Stimulated activated CD8-positive, alpha-beta memory T cell treated with anti-CD3 and anti-CD28 coated beads, Interleukin-4, amount 100 ng/mL, for 1 hour (primary cell): Measurements from ENCODE around the gene AAR2.
A peak's percentile ranks its signal among the peaks of the same experiment; 100 is the strongest.

Source experiments
- DNase-seq, 2 donors: peaks; one replicate each; pipeline ENCODE4 v3.0.0-alpha.2; 2020; ENCODE audit warnings: low read depth in 2 of 2, low spot score in 1 of 2

AAR2 gene, protein sequence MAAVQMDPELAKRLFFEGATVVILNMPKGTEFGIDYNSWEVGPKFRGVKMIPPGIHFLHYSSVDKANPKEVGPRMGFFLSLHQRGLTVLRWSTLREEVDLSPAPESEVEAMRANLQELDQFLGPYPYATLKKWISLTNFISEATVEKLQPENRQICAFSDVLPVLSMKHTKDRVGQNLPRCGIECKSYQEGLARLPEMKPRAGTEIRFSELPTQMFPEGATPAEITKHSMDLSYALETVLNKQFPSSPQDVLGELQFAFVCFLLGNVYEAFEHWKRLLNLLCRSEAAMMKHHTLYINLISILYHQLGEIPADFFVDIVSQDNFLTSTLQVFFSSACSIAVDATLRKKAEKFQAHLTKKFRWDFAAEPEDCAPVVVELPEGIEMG

DNA sequence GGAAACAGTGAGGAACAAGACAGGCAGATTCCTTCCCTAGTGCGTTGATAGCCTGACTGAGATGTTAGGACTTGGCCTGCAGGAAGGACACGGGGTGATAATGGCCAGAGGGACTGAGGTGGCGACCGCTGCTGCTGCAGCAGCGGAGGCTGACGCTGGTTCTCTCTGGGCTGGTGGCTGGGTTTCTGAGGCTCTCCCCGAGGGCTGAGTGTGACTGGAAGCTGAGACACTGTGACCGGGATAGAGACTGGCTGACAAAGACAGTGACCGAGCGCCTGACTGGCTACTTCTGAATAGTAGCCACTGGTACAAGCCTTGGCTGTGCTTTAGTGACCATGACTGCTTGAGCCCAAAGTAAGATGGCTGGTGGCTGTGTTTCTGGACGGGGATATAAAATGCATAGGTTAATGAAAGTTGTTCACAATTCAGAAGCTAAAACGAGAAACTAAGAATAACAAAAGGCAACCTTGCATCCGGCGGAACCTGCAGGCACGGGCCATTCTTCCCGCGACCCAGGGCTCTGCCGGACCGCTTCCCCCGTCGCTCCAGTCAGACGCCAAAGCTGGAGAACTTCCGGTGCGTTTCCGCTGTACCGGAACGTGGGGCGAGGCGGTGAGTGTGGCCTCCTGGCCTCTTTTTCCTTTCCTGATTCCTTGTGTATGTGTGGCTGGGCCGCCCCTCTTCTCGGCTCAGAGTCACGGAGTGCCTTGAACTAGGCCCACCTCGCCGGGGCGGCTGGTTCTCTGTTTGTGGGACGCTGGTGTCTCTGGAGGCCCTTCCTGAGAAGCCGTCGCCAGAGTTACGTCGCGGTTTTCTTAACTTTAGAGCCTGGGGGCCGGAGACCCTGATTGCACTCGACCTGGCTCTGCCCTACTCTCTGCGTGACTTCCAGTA, at the start of gene AAR2:
AAR2 (plus strand) TSS at position 587 of the 894 bp plus-strand sequence. CDS start 3,391 bp downstream, outside the sequence.
- peak; percentile 41 to 60 for DNase-seq

DNA sequence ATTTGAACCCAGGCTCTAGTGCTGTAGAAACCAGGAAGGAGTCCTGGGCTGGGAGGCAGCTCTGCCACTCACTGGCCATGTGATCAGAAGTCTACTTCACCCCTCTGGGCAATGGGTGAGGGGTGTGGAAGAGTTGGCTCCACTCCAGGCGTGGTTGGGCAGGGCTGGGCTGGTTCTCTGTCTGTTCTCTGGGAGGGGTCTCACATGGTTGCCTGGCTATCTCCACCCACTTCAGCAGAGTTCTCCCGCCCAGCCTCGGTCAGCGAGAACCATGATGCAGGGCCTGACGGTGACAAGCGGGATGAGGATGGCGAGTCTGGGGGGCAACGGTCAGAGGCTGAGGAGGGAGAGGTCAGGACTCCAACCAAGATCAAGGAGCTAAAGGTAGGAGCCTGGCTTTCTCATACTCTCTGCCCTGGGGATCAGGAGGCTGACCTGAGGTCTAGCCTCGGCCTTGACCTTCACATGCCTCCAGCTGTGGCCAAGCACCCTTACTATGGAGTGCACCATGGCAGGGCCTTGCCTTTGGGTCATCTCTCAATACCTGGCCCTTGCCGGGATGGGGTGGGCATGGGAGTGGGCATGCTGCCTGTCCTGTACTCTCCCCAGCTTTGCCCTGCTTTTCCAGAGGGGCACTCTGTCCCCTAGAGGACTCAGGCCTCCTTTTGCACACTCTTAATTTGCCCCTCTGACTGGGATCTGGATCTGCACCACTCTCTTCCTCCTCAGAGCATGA, 42.1 kb upstream of the AAR2 start:
- no peak for DNase-seq

DNA sequence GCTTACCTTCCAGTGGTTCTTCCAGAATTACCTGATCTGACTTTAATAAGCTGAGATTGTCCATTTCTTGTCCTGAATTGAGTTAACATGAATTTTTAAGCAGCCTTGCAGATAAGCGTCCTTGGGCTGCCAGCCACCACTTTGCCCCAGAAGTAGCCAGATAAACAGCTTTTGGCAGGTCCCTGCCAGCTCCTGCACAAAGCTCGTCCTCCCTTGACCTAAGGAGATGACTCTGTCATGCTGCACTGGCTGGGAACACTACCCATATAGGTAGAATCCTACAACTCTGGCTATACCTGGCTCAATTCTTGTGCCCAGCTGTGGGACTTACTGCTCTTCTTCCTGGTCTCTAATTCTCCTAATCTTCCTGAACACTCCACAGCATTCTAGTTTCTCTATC, 39.6 kb upstream of the AAR2 start:
- DNase-seq = no peak

DNA sequence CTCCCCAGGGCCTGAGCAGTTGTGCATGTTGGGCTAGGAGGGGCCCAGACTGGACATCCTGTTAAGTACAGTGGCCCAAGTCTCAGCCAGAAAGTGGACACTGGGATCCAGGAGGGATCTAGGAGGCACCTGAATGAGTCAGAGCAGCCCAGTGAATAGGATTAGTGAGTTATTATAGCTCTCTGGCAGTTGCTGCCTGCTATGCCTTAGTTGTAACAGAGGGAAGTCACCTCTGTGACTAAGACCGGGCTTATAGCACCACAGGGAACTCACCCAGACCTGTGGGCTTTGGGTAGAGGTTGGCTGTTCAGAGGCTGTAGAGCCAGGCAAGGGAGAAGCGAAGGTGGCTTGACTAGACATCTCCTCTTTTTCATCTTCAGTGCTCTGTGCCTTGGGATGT, 39.0 kb upstream of the AAR2 start:
- DNase-seq = no peak

DNA sequence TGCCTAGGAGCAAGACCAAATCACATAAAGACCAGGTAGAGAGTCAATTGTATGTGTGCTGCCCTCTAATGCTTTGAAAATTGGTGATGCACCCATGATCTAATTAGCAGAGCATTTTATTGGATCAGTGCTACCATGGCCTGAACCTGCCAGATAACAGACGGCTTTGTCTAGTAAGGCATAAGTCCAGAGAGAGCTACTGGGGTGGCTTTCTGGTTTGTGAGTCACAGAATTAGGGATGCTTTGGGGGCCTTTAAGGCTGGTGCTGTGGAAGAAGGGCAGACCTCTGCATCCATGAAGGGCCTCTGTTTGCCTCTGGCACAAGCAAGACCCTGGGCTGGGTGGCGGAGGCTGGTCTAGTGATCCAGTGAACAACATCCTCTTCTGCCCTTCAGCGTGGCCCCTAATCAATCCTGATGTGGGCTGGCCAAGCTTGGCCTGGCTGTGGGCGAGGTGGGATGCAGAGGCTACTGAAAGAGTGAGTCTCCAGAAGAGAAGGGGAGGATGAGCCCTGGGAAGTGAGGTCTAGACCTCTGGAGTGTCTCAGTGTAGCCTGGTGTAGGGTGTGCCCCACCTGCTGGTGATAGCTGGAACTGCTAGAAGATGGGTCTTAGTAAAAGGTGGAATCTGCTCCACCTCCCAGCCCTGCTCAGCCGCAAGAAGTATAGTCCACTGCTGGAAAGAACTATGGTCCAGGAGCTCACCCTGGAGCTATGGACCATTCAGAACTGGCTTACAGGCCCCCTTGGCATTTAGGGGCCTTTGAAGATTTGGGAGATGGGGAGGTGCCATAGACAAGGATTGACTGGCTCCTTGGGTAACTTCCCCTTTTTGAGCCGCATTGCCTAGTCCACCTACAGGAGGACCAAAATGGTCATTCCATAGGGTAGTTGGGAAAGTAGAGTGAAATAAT, 36.7 kb upstream of the AAR2 start:
- DNase-seq = peak; percentile 56 to 57

GRCh38 chr20:36200451-36200850, 35.8 kb upstream of the AAR2 start:
- no peak for DNase-seq

DNA sequence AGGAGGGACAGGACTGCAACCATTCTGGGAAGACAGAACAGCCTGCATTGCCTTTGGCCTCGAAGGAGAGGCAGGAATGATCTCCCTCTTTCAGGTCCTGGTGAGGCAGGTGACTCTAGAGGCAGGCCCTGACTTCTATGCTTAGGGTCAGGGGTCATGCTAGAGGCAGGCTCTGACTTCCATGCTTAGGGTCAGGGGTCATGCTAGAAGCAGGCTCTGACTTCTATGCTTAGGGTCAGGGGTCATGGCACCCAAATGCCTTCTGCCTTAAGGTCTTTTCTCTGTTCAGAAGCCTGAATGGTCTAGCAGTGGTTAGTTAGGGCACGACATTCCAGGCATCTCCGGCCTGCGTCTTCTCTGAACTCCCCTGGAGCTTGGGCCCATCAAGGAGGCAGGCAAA, 35.1 kb upstream of the AAR2 start:
- no peak for DNase-seq

GRCh38 chr20:36202891-36203338, 33.4 kb upstream of the AAR2 start:
- peak; percentile 43 to 56 for DNase-seq

- no peak for DNase-seq
Observed at GRCh38 chr20:36203861-36204260, 32.4 kb upstream of the AAR2 start.

- DNase-seq = no peak
Observed at GRCh38 chr20:36205026-36205425, 31.3 kb upstream of the AAR2 start.

GRCh38 chr20:36206068-36206467, 30.2 kb upstream of the AAR2 start:
- no peak for DNase-seq

- DNase-seq = no peak
Observed at GRCh38 chr20:36206641-36207040, 29.6 kb upstream of the AAR2 start.

DNA sequence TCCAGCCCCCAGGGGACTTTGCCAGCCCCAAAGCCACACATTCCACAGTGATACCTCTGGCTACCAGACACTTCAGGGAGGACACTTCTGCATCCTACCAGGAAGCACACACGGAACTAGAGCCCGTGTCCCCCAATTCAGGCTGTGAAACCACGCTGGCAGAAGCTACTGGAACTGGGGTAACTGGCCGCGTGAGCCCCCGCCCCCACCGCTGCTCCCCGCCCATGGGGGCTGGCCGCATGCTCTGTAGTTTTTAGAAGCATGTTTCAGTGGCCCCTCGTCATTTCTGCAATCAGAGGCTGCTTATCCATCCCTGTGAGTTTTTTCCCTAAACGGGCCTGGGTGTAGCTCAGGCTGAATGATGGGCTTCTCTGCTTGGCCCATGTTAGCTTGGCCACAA, 28.7 kb upstream of the AAR2 start:
- DNase-seq = no peak

- DNase-seq = no peak
Observed at GRCh38 chr20:36208257-36208656, 28.0 kb upstream of the AAR2 start.

GRCh38 chr20:36210436-36211021, 25.7 kb upstream of the AAR2 start:
- no peak for DNase-seq

- DNase-seq = no peak
Observed at GRCh38 chr20:36213362-36213761, 22.9 kb upstream of the AAR2 start.

DNA sequence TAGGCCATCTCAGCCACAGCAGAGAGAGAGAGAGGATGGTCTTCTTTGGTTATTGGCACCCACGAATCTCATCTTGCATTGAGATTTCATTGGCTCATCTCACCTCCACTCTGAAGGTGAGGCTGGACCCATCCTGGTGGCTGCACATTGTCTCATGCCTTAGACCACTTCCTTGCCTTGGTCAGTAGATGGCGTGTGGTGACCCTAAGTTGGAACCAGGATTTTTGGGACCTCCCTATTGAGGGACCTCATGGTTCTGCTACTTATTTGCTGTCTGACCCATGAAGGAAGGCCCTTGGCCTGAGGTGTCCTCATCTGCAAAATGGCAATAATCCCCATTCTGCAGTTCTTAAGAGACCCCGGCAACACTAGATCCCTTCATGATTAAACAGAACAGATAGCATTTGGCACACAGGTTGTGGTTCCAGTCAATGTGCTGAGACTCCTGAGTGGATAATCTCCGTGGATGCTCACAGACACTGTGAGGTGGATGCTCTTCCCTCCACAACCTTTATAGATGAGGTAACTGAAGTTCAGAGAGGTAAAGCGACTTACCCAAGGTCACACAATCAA, 21.5 kb upstream of the AAR2 start:
- no peak for DNase-seq

GRCh38 chr20:36215778-36216177, 20.5 kb upstream of the AAR2 start:
- no peak for DNase-seq

- DNase-seq = no peak
Observed at GRCh38 chr20:36216314-36217025, 19.8 kb upstream of the AAR2 start.
